Measurements from ENCODE around the gene C4orf50.

GRCh38 chr4:5928274-5928673 is 90.0 kb downstream of the C4orf50 start:
- TF ChIP-seq REST (IDR thresholded peaks at IDR 0.05; ENCODE audit: unreplicated experiment) (peak; percentile 54), JUNB (IDR thresholded peaks at IDR 0.05; ENCODE audit: unreplicated experiment) (no peak), CREB1 (CRISPR knock-in tag; IDR thresholded peaks at IDR 0.05; ENCODE audit: low read depth) (no peak), POLR2AphosphoS5 (IDR thresholded peaks at IDR 0.05; ENCODE audit: low read depth) (no peak), EZH2phosphoT487 (IDR thresholded peaks at IDR 0.05; ENCODE audit: unreplicated experiment) (no peak)
- TF ChIP-seq, protein P1, sequence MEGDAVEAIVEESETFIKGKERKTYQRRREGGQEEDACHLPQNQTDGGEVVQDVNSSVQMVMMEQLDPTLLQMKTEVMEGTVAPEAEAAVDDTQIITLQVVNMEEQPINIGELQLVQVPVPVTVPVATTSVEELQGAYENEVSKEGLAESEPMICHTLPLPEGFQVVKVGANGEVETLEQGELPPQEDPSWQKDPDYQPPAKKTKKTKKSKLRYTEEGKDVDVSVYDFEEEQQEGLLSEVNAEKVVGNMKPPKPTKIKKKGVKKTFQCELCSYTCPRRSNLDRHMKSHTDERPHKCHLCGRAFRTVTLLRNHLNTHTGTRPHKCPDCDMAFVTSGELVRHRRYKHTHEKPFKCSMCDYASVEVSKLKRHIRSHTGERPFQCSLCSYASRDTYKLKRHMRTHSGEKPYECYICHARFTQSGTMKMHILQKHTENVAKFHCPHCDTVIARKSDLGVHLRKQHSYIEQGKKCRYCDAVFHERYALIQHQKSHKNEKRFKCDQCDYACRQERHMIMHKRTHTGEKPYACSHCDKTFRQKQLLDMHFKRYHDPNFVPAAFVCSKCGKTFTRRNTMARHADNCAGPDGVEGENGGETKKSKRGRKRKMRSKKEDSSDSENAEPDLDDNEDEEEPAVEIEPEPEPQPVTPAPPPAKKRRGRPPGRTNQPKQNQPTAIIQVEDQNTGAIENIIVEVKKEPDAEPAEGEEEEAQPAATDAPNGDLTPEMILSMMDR (conservative IDR thresholded peaks at IDR 0.05; ENCODE audit: low read depth in 2 of 2) = no peak

Measured in GM23338 (cell line).